SK-N-SH treated with all-trans-retinoic acid at 6 μM for 48 hours (cell line): Measurements from ENCODE around the gene ABHD17C.

ENCODE experiments used
- ATAC-seq: fragments of 200-7000 bp; cut with Tn5 transposase; 3 replicates; pipeline ENCODE4 v1.9.1; 2020; ENCODE audit warnings: mild to moderate bottlenecking, moderate library complexity
- ARNTL ChIP-seq: fragments of 450-650 bp; formaldehyde crosslinking; IDR thresholded peaks from 2 replicates; pipeline ENCODE4 v1.5.0; 2020; ENCODE audit warnings: low read depth, mild to moderate bottlenecking, moderate library complexity, borderline replicate concordance
- BACH2 ChIP-seq: fragments of 250-450 bp; sonication (Bioruptor Pico); IDR thresholded peaks from 2 replicates; pipeline ENCODE4 v1.9.0; 2021; ENCODE audit warnings: mild to moderate bottlenecking, borderline replicate concordance
- CSDC2 ChIP-seq: fragments of 250-450 bp; sonication (Bioruptor Pico); IDR thresholded peaks from 2 replicates; pipeline ENCODE4 v1.5.0; 2020; ENCODE audit warnings: mild to moderate bottlenecking, moderate library complexity
- ESRRG ChIP-seq: fragments of 250-450 bp; sonication (Bioruptor Pico); IDR thresholded peaks from 2 replicates; pipeline ENCODE4 v1.6.1; 2021; ENCODE audit warnings: mild to moderate bottlenecking
- GLIS3 ChIP-seq: fragments of 250-450 bp; sonication (Bioruptor Pico); IDR thresholded peaks from 2 replicates; pipeline ENCODE4 v1.5.0; 2020; ENCODE audit warnings: mild to moderate bottlenecking, moderate library complexity
- ISL1 ChIP-seq: fragments of 250-450 bp; sonication (Bioruptor Pico); IDR thresholded peaks from 2 replicates; pipeline ENCODE4 v2.1.2; 2022; ENCODE audit warnings: mild to moderate bottlenecking, moderate library complexity
- OSR1 ChIP-seq: fragments of 250-450 bp; sonication (Bioruptor Pico); IDR thresholded peaks from 2 replicates; pipeline ENCODE4 v1.8.0; 2022; ENCODE audit warnings: moderate library complexity, mild to moderate bottlenecking, inconsistent platforms
- PPARA ChIP-seq: fragments of 250-450 bp; sonication (Bioruptor Pico); IDR thresholded peaks from 2 replicates; pipeline ENCODE4 v1.5.0; 2020; ENCODE audit warnings: mild to moderate bottlenecking, borderline replicate concordance
- RARB ChIP-seq: fragments of 250-450 bp; sonication (Bioruptor Pico); IDR thresholded peaks from 2 replicates; pipeline ENCODE4 v1.8.0; 2021; ENCODE audit warnings: mild to moderate bottlenecking, moderate library complexity
- SNAI2 ChIP-seq: fragments of 250-450 bp; sonication (Bioruptor Pico); IDR thresholded peaks from 2 replicates; pipeline ENCODE4 v1.5.0; 2020; ENCODE audit warnings: mild to moderate bottlenecking, moderate library complexity
- TCF4 ChIP-seq: fragments of 250-450 bp; sonication (Bioruptor Pico); IDR thresholded peaks from 2 replicates; pipeline ENCODE4 v1.8.0; 2021; ENCODE audit warnings: mild to moderate bottlenecking, moderate library complexity, borderline replicate concordance
- ZFP3 ChIP-seq: fragments of 250-450 bp; sonication (Bioruptor Pico); IDR thresholded peaks from 2 replicates; pipeline ENCODE4 v1.5.0; 2020; ENCODE audit warnings: mild to moderate bottlenecking, moderate library complexity
- ZFP30 ChIP-seq: fragments of 450-650 bp; formaldehyde crosslinking; IDR thresholded peaks from 2 replicates; pipeline ENCODE4 v1.5.0; 2022; ENCODE audit warnings: mild to moderate bottlenecking, moderate library complexity
- ZNF565 ChIP-seq: fragments of 450-650 bp; formaldehyde crosslinking; conservative IDR thresholded peaks from 2 replicates; pipeline ENCODE4 v1.5.0; 2020; ENCODE audit warnings: low read depth, mild to moderate bottlenecking, moderate library complexity
- ZNF70 ChIP-seq: fragments of 450-650 bp; formaldehyde crosslinking; IDR thresholded peaks from 2 replicates; pipeline ENCODE4 v1.5.0; 2020; ENCODE audit warnings: mild to moderate bottlenecking, moderate library complexity
- ZNF8 ChIP-seq: fragments of 450-650 bp; formaldehyde crosslinking; IDR thresholded peaks from 2 replicates; pipeline ENCODE4 v1.5.0; 2020; ENCODE audit warnings: mild to moderate bottlenecking, moderate library complexity
- TF ChIP-seq, protein P1 (sequence below): fragments of 250-450 bp; sonication (Bioruptor Pico); IDR thresholded peaks from 2 replicates; pipeline ENCODE4 v1.5.0; 2020; ENCODE audit warnings: mild to moderate bottlenecking, moderate library complexity
- TF ChIP-seq, protein P2 (sequence below): fragments of 250-450 bp; sonication (Bioruptor Pico); IDR thresholded peaks from 2 replicates; pipeline ENCODE4 v1.5.1; 2021; ENCODE audit warnings: mild to moderate bottlenecking, moderate library complexity
- TF ChIP-seq, protein P3 (sequence below): fragments of 250-450 bp; sonication (Bioruptor Pico); IDR thresholded peaks from 2 replicates; pipeline ENCODE4 v1.8.0; 2021; ENCODE audit warnings: low read depth, mild to moderate bottlenecking, moderate library complexity, borderline replicate concordance
- TF ChIP-seq, protein P4 (sequence below): fragments of 250-450 bp; sonication (Bioruptor Pico); IDR thresholded peaks from 2 replicates; pipeline ENCODE4 v1.8.0; 2020; ENCODE audit warnings: mild to moderate bottlenecking, moderate library complexity, borderline replicate concordance
- TF ChIP-seq, protein P5 (sequence below): fragments of 250-450 bp; sonication (Bioruptor Pico); IDR thresholded peaks from 2 replicates; pipeline ENCODE4 v1.5.1; 2020; ENCODE audit warnings: low read depth, mild to moderate bottlenecking, moderate library complexity

Gene ABHD17C

DNA sequence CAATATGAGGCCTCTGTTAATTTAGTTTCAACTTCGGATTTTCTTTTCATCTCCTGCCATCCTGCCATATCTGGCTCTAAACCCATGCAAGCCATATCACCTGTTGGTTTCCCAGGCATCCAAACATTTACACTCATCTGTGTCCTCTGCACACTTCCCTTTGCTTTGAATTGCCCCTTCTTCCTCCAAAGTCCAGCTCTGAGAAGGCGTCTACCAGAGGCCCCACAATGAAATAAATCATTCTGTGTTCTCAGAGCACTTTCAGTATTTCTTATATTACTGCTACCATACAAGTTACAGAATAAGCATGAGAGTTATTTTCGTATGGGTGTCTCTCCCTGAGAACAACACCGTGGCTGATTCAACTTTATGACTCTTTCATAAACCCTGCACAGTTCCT lies 12.9 kb upstream of the ABHD17C start:
- no peak for TF ChIP-seq ZNF70
- no peak for TF ChIP-seq ZNF8 (CRISPR knock-in tag)
- TF ChIP-seq ISL1 (CRISPR knock-in tag): no peak
- TF ChIP-seq, protein P1, sequence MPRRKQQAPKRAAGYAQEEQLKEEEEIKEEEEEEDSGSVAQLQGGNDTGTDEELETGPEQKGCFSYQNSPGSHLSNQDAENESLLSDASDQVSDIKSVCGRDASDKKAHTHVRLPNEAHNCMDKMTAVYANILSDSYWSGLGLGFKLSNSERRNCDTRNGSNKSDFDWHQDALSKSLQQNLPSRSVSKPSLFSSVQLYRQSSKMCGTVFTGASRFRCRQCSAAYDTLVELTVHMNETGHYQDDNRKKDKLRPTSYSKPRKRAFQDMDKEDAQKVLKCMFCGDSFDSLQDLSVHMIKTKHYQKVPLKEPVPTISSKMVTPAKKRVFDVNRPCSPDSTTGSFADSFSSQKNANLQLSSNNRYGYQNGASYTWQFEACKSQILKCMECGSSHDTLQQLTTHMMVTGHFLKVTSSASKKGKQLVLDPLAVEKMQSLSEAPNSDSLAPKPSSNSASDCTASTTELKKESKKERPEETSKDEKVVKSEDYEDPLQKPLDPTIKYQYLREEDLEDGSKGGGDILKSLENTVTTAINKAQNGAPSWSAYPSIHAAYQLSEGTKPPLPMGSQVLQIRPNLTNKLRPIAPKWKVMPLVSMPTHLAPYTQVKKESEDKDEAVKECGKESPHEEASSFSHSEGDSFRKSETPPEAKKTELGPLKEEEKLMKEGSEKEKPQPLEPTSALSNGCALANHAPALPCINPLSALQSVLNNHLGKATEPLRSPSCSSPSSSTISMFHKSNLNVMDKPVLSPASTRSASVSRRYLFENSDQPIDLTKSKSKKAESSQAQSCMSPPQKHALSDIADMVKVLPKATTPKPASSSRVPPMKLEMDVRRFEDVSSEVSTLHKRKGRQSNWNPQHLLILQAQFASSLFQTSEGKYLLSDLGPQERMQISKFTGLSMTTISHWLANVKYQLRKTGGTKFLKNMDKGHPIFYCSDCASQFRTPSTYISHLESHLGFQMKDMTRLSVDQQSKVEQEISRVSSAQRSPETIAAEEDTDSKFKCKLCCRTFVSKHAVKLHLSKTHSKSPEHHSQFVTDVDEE (CRISPR knock-in tag): no peak
- TF ChIP-seq BACH2 (CRISPR knock-in tag): no peak
- TF ChIP-seq ZFP30 (CRISPR knock-in tag): no peak
- TF ChIP-seq, protein P2, sequence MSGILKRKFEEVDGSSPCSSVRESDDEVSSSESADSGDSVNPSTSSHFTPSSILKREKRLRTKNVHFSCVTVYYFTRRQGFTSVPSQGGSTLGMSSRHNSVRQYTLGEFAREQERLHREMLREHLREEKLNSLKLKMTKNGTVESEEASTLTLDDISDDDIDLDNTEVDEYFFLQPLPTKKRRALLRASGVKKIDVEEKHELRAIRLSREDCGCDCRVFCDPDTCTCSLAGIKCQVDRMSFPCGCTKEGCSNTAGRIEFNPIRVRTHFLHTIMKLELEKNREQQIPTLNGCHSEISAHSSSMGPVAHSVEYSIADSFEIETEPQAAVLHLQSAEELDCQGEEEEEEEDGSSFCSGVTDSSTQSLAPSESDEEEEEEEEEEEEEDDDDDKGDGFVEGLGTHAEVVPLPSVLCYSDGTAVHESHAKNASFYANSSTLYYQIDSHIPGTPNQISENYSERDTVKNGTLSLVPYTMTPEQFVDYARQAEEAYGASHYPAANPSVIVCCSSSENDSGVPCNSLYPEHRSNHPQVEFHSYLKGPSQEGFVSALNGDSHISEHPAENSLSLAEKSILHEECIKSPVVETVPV: no peak
- TF ChIP-seq, protein P3, sequence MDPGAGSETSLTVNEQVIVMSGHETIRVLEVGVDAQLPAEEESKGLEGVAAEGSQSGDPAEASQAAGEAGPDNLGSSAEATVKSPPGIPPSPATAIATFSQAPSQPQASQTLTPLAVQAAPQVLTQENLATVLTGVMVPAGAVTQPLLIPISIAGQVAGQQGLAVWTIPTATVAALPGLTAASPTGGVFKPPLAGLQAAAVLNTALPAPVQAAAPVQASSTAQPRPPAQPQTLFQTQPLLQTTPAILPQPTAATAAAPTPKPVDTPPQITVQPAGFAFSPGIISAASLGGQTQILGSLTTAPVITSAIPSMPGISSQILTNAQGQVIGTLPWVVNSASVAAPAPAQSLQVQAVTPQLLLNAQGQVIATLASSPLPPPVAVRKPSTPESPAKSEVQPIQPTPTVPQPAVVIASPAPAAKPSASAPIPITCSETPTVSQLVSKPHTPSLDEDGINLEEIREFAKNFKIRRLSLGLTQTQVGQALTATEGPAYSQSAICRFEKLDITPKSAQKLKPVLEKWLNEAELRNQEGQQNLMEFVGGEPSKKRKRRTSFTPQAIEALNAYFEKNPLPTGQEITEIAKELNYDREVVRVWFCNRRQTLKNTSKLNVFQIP: no peak
- no peak for TF ChIP-seq RARB (CRISPR knock-in tag)
- no peak for TF ChIP-seq PPARA (CRISPR knock-in tag)
- no peak for TF ChIP-seq SNAI2 (CRISPR knock-in tag)
- no peak for TF ChIP-seq ZNF565 (CRISPR knock-in tag)
- no peak for TF ChIP-seq TCF4
- TF ChIP-seq CSDC2 (CRISPR knock-in tag): no peak
- TF ChIP-seq, protein P4, sequence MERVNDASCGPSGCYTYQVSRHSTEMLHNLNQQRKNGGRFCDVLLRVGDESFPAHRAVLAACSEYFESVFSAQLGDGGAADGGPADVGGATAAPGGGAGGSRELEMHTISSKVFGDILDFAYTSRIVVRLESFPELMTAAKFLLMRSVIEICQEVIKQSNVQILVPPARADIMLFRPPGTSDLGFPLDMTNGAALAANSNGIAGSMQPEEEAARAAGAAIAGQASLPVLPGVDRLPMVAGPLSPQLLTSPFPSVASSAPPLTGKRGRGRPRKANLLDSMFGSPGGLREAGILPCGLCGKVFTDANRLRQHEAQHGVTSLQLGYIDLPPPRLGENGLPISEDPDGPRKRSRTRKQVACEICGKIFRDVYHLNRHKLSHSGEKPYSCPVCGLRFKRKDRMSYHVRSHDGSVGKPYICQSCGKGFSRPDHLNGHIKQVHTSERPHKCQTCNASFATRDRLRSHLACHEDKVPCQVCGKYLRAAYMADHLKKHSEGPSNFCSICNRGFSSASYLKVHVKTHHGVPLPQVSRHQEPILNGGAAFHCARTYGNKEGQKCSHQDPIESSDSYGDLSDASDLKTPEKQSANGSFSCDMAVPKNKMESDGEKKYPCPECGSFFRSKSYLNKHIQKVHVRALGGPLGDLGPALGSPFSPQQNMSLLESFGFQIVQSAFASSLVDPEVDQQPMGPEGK (CRISPR knock-in tag): no peak
- TF ChIP-seq OSR1 (CRISPR knock-in tag): no peak
- TF ChIP-seq, protein P5, sequence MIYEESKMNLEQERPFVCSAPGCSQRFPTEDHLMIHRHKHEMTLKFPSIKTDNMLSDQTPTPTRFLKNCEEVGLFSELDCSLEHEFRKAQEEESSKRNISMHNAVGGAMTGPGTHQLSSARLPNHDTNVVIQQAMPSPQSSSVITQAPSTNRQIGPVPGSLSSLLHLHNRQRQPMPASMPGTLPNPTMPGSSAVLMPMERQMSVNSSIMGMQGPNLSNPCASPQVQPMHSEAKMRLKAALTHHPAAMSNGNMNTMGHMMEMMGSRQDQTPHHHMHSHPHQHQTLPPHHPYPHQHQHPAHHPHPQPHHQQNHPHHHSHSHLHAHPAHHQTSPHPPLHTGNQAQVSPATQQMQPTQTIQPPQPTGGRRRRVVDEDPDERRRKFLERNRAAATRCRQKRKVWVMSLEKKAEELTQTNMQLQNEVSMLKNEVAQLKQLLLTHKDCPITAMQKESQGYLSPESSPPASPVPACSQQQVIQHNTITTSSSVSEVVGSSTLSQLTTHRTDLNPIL: no peak
- TF ChIP-seq GLIS3 (CRISPR knock-in tag): no peak
- TF ChIP-seq, all 23 proteins: peak for 0
- no peak for ATAC-seq

DNA sequence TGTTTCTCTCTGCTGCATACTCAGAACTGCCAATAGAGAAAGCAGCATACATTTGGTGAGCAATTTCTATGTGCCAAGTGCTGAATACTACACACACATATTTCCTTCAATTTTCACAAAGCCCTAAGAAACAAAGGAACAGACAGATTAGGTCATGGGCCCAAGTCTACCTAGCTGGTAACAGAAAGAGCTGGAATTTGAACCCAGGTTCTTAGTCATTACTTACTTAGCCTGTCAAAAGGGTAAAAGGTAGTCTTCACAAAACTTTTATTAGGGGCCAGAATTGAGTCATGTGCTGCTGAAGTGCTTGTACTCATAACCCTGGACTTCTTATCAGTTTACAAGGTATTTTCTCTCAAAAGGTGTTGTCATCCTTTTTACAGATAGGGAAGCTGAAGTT lies 10.4 kb upstream of the ABHD17C start:
- no peak for ATAC-seq
- TF ChIP-seq TCF4 (no peak), SNAI2 (CRISPR knock-in tag) (no peak), ZNF8 (CRISPR knock-in tag) (no peak)
- TF ChIP-seq, protein P3: no peak
- TF ChIP-seq, protein P2: no peak
- TF ChIP-seq, all 23 proteins: peak for 0

DNA sequence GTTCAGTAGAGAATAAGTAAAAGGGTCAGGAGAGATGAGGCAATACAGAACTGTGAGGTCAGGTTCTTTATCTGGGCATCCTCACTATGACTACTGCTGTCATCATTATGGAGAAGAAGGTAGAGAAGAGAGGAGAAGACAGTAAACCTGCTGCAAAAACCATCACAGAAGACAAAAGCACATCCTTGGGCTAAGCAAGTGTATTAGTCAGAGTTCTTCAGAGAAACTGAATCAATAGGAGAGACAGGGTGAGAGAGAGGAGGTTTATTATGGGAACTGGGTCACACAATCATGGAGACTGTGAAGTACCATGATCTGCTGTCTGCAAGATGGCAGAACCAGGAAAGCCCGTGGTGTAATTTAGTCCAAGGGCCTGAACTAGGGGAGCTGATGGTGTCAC lies 9.5 kb upstream of the ABHD17C start:
- TF ChIP-seq ZFP3 (CRISPR knock-in tag) (no peak), ESRRG (CRISPR knock-in tag) (no peak), ARNTL (CRISPR knock-in tag) (no peak), PPARA (CRISPR knock-in tag) (no peak), ZNF565 (CRISPR knock-in tag) (no peak), ZNF8 (CRISPR knock-in tag) (no peak)
- no peak for ATAC-seq
